ENCODE data around the gene ADCY2.
A peak's percentile ranks its signal among the peaks of the same experiment; 100 is the strongest.

ADCY2 gene

GRCh38 chr5:7784683-7785380 is 388.9 kb downstream of the ADCY2 start:
- DNase-seq (ENCODE audit: low read depth in 2 of 2), result no peak

- no peak for DNase-seq (ENCODE audit: low read depth in 2 of 2)
Observed at GRCh38 chr5:7787770-7788169, 391.8 kb downstream of the ADCY2 start.

DNA sequence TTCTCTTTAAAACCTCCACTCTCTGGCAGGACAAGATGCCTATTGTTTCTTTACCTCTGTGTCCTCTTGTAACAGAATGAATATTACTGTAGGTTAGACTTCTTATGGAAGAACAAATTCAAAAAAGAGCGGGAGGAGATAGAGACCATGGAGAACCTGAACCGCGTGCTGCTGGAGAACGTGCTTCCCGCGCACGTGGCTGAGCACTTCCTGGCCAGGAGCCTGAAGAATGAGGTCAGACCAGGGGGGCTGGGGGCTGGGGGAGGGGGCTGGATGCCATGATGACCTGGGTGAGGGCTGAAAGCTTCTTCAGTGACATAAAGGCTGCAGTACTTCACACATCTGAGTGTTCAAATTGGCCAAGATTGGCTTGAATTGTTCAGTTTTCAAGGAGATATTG is 393.6 kb downstream of the ADCY2 start:
- DNase-seq (ENCODE audit: low read depth in 2 of 2), result no peak

DNA sequence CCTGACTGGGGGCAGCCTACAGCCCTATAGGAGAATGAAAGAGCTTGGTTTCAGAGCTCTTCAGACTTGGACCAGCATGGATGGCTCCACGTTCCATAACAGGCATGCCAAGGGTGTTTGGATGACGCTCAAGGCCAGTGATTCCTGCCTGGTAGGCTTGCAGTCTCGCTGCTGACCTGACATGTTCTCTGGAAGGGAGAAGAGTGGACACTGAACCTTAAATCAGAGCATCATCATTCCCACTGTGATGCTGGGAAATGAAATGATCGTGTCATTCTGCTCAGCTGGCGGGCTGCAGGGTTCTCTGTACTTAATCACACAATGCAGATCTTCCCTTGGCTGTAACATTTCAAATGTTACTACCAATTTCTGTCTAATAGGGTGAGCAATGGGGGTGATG is 398.0 kb downstream of the ADCY2 start:
- no peak for DNase-seq (ENCODE audit: low read depth in 2 of 2)

- no peak for DNase-seq (ENCODE audit: low read depth in 2 of 2)
Observed at GRCh38 chr5:7794311-7794710, 398.4 kb downstream of the ADCY2 start.

DNA sequence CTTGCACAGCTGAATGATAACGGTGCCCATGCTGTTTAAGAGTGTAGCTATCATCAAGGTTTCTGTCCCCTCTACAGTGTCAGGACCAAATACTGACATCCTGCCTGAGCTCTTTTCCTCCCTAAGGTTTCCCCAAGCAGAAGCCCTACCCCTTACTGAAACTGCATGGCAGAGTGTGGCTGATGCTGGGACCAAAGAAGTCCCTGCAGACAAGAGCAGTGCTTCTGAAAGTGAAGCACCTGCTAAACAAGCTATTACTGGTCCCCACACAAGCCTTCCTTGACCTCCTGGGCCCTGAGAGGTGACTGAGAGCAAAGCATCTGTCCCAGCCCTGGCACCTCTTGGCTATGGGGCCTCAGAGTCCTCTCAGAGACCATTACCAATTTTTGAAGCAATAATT is 398.9 kb downstream of the ADCY2 start:
- no peak for DNase-seq (ENCODE audit: low read depth in 2 of 2)

DNA sequence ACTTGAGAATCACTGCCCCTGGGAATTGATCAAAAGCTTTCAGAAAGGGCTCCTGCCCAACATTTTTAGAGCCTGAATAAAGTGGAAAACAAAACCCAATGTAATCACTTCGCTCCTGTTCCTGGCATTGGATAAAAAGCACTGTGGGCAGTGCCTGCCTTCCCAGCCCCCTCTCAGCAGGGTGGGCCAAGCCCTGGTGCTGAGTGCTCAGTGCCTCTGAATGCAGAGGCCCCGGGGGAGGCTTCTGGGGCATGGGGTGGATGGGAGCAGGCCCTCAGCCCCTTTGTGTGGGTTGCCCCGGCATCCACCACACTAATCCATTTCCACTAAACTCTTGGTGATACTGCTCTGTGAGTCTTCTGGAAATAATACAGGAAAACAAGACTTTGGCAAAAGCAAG is 399.4 kb downstream of the ADCY2 start:
- no peak for DNase-seq (ENCODE audit: low read depth in 2 of 2)

- no peak for DNase-seq (ENCODE audit: low read depth in 2 of 2)
Observed at GRCh38 chr5:7801891-7802614, 406.1 kb downstream of the ADCY2 start.

DNA sequence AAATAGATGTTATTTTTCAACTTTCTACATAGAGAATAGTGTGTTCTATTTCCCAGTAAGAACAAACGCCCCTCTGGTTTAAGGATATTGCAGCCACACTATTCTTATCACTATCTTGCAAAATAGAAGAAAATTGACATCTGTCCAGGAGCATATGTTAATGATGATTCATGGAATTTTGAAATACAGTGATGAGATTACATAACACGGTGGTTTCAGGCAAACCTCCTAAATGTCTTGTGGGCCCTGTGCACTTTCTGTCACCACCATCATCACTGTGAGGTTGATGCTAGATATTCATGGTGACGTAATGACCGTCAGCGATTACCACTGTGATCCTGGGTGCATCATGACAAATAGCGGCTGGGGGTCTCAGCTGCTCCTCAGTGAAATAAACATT is 406.9 kb downstream of the ADCY2 start:
- no peak for DNase-seq (ENCODE audit: low read depth in 2 of 2)

GRCh38 chr5:7803937-7804336 is 408.0 kb downstream of the ADCY2 start:
- no peak for DNase-seq (ENCODE audit: low read depth in 2 of 2)

GRCh38 chr5:7805379-7805778 is 409.4 kb downstream of the ADCY2 start:
- no peak for DNase-seq (ENCODE audit: low read depth in 2 of 2)

DNA sequence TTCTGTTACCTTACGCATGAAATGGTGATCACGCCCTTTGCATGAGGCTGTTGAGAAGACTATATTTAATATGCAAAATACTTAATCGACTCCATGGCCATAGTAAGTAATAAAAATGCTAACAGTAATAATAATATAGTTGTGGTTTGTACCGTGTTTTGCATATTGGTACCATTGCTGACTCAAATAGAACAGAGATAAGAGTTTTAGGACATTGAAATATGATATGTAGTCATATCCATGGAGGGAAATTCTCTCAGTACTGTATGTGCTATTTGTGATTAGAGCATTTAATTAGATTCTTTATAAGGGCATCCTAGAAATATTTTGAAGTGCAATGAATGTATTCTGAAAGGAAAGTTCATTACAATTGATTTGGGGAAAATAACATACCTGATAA is 413.1 kb downstream of the ADCY2 start:
- DNase-seq (ENCODE audit: low read depth in 2 of 2), result no peak

- DNase-seq (ENCODE audit: low read depth in 2 of 2), result no peak
Observed at GRCh38 chr5:7811715-7812114, 415.8 kb downstream of the ADCY2 start.

- DNase-seq (ENCODE audit: low read depth in 2 of 2), result no peak
Observed at GRCh38 chr5:7813007-7813406, 417.1 kb downstream of the ADCY2 start.

DNA sequence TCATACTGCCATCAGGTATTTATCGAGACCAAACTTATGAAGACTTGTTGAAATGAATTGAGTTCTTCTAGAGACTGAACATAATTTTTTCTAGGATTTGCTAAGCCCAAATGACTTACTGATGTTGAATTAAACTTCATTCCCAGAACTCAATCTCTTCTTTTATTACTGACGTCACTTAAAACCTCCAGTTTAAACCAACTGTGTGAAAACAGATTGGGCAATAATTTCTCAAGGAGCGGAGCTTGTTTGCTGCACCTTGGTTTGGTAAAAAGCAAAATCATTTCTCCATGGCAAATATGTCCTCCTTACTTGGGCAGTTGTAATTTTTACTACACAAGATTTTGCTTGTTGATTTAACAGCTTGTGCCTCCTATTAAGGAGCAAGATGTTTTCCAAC is 417.6 kb downstream of the ADCY2 start:
- DNase-seq (ENCODE audit: low read depth in 2 of 2), result no peak

DNA sequence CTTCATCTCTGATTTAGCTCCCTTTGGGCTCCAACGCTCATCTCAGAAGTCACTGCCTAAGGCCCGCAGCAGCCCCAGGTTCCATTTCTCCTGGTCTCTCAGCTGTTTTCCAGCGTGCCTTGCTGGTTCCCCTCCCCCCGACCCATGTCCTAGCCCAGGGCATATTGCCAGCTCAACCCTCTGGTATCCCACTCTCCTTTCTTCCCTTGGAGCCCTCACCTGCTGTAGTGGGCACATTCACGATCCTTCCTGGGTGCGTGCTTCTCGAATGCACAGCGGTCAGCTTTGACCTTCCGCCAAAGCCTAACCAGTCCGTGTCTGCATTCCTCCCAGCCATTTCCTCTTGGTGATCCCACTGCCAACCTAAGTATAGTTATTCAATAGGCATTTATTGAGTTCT is 418.9 kb downstream of the ADCY2 start:
- no peak for DNase-seq (ENCODE audit: low read depth in 2 of 2)

DNA sequence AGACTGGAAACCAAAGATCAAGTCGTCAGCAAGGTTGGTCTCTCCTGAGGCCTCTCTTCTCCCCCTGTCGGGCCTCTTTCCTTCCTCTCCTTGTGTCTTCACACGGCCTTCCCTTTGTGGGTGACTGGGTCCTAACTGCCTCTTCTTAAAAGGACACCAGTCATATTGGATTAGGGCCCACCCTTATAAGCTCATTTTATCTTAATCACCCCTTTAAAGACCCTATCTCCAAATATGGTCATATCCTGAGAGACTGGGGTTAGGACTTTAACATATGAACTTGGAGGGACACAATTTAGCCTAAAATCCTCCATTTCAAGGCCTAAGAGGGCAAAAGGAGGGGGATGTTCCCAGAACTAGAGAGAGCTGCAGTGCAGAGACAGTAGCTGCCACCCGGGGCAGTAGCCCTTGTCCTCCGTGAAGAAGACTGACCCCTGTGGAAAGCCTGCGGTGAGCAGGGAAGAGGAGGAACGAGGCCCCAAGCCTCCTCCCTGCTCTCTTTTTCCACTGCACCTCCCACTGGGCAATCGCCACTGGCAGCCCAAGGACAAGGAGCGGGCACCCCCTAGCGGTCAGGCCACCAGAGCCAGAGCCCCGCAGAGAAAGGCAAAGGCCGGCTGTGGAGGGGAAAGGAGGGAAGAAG is 420.1 kb downstream of the ADCY2 start:
- DNase-seq (ENCODE audit: low read depth in 2 of 2), result peak; percentile 25 to 44

- DNase-seq (ENCODE audit: low read depth in 2 of 2), result no peak
Observed at GRCh38 chr5:7816535-7816901, 420.6 kb downstream of the ADCY2 start.

- DNase-seq (ENCODE audit: low read depth in 2 of 2), result no peak
Observed at GRCh38 chr5:7822449-7822848, 426.5 kb downstream of the ADCY2 start.

DNA sequence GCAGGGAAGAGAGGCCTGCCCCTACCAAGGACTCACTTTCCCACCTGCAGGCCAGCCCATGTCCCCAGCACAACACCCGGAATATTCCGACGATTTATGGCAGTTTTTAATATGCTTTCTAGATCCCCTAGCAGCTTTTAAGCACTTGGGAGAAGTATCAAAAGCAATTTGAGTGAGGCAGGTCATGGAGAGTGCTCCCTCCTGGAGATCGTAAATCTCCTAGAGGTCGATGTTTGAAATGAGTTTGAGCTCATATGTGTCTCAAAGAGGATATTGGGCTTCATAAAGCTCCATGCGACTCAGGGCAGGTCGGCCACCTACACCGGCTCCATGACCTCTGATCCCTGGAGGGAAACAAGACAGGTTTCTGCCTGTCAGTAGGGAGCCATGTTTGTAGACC is 427.7 kb downstream of the ADCY2 start:
- DNase-seq (ENCODE audit: low read depth in 2 of 2), result no peak

GRCh38 chr5:7824995-7825394 is 429.1 kb downstream of the ADCY2 start:
- DNase-seq (ENCODE audit: low read depth in 2 of 2), result no peak

GRCh38 chr5:7825630-7826029 is 429.7 kb downstream of the ADCY2 start:
- no peak for DNase-seq (ENCODE audit: low read depth in 2 of 2)

GRCh38 chr5:7827610-7828009 is 431.7 kb downstream of the ADCY2 start:
- DNase-seq (ENCODE audit: low read depth in 2 of 2), result no peak
